Osteocyte (in vitro differentiated cells): ENCODE data around the gene DPF3. TPM values are rescaled to one million over a fixed set of nuclear protein-coding genes. Genes with fewer than 3 reads are reported as not detected.

Experiments used
- DNase-seq: peaks from one replicate; pipeline ENCODE4 v3.0.0; 2021; ENCODE audit warnings: mixed read lengths; ENCODE audit not compliant: unreplicated experiment; ENCODE audit errors: extremely low spot score
- H3K27ac Mint-ChIP-seq: one replicate; pipeline ENCODE4 v1.8.0; 2021; ENCODE audit warnings: mild to moderate bottlenecking, mixed read lengths; ENCODE audit not compliant: unreplicated experiment
- H3K27me3 Mint-ChIP-seq: one replicate; pipeline ENCODE4 v1.8.0; 2021; ENCODE audit warnings: mixed read lengths; ENCODE audit not compliant: unreplicated experiment
- H3K36me3 Mint-ChIP-seq: one replicate; pipeline ENCODE4 v1.8.0; 2021; ENCODE audit warnings: mixed read lengths; ENCODE audit not compliant: unreplicated experiment
- H3K4me1 Mint-ChIP-seq: one replicate; pipeline ENCODE4 v1.8.0; 2021; ENCODE audit warnings: mixed read lengths; ENCODE audit not compliant: unreplicated experiment
- H3K4me3 Mint-ChIP-seq: one replicate; pipeline ENCODE4 v1.8.0; 2021; ENCODE audit warnings: mild to moderate bottlenecking, moderate library complexity, mixed read lengths; ENCODE audit not compliant: unreplicated experiment
- H3K9me3 Mint-ChIP-seq: one replicate; pipeline ENCODE4 v1.8.0; 2021; ENCODE audit warnings: mixed read lengths; ENCODE audit not compliant: unreplicated experiment
- CTCF ChIP-seq: fragments of 200-600 bp; sonication (generic); IDR thresholded peaks from 2 replicates; pipeline ENCODE4 v1.5.0; 2021; ENCODE audit warnings: antibody characterized with exemption, mild to moderate bottlenecking, moderate library complexity
- total RNA-seq: library from RNA; stranded (reverse); gene quantifications from 2 replicates; pipeline ENCODE4 v1.2.1, GENCODE V29; 2021

The DPF3 gene
- total RNA-seq, 1 donor from 2014 or later: 5.8 TPM

GRCh38 chr14:72882047-72882446 lies 11.9 kb downstream of the DPF3 start:
- no peak for DNase-seq
- Mint-ChIP-seq H3K4me1 (peaks cover 12% of the 10 kb centered on the region), H3K4me3 (no peak overlapping the region), H3K36me3 (no peaks in the 10 kb centered on the region), H3K9me3 (no peaks in the 10 kb centered on the region), H3K27me3 (no peaks in the 10 kb centered on the region), H3K27ac (no peak overlapping the region)
- TF ChIP-seq CTCF: no peak

- Mint-ChIP-seq H3K4me1 (peaks cover 12% of the 10 kb centered on the region), H3K9me3 (no peaks in the 10 kb centered on the region), H3K36me3 (no peaks in the 10 kb centered on the region), H3K27me3 (no peaks in the 10 kb centered on the region), H3K27ac (no peak overlapping the region), H3K4me3 (no peak overlapping the region)
- no peak for TF ChIP-seq CTCF
- no peak for DNase-seq
Measured at GRCh38 chr14:72881543-72881942, 12.4 kb downstream of the DPF3 start.

- Mint-ChIP-seq H3K27me3 (no peaks in the 10 kb centered on the region), H3K9me3 (no peaks in the 10 kb centered on the region), H3K4me3 (no peak overlapping the region), H3K4me1 (peaks cover 12% of the 10 kb centered on the region), H3K27ac (no peak overlapping the region), H3K36me3 (no peaks in the 10 kb centered on the region)
- DNase-seq: no peak
- TF ChIP-seq CTCF: no peak
Measured at GRCh38 chr14:72880820-72881219, 13.1 kb downstream of the DPF3 start.

- no peaks in the 10 kb centered on the region for H3K9me3 Mint-ChIP-seq
- no peak overlapping the region for H3K4me3 Mint-ChIP-seq
- H3K4me1 Mint-ChIP-seq: peaks cover 12% of the 10 kb centered on the region
- H3K36me3 Mint-ChIP-seq: no peaks in the 10 kb centered on the region
- no peak for TF ChIP-seq CTCF
- no peaks in the 10 kb centered on the region for H3K27me3 Mint-ChIP-seq
- no peak for DNase-seq
- H3K27ac Mint-ChIP-seq: no peak overlapping the region
Measured at GRCh38 chr14:72880164-72880563, 13.7 kb downstream of the DPF3 start.

- H3K4me3 Mint-ChIP-seq: no peak overlapping the region
- H3K27me3 Mint-ChIP-seq: no peaks in the 10 kb centered on the region
- peaks cover 10% of the 10 kb centered on the region for H3K4me1 Mint-ChIP-seq
- TF ChIP-seq CTCF: no peak
- no peaks in the 10 kb centered on the region for H3K36me3 Mint-ChIP-seq
- H3K27ac Mint-ChIP-seq: no peak overlapping the region
- no peaks in the 10 kb centered on the region for H3K9me3 Mint-ChIP-seq
- no peak for DNase-seq
Measured at GRCh38 chr14:72879431-72879830, 14.5 kb downstream of the DPF3 start.
